ENCODE results near the gene POLRMT. TPM values are rescaled to one million over a fixed set of nuclear protein-coding genes. Genes with fewer than 3 reads are reported as not detected.

POLRMT gene
- total and polyA plus RNA-seq, 2 experiments from 2014 or later = 98.0 to 148 TPM

- TF ChIP-seq ZNF462 (CRISPR knock-in tag; IDR thresholded peaks at IDR 0.05) (no peak), EZH2 (IDR thresholded peaks at IDR 0.05; ENCODE audit: low read depth, unreplicated experiment) (no peak)
Measured at GRCh38 chr19:593505-593904, 39.8 kb downstream of the POLRMT start (continued).

- Mint-ChIP-seq H3K4me1 (no peaks in the 10 kb centered on the region), H3K27me3 (ENCODE audit: insufficient read depth, low read depth, poor library complexity) (peaks cover 36% of the 10 kb centered on the region), H3K9me3 (no peaks in the 10 kb centered on the region), H3K4me3 (no peak overlapping the region), H3K36me3 (ENCODE audit: low read depth) (no peaks in the 10 kb centered on the region), H3K27ac (no peak overlapping the region)
- Histone ChIP-seq H3K79me2 (replicated peaks; ENCODE audit: insufficient read depth) (no peaks in the 10 kb centered on the region), H2AFZ (no peak overlapping the region), H3K4me1 (ENCODE audit: insufficient read depth) (peaks cover 5% of the 10 kb centered on the region; the same call in 1 of the 2 replicates), H3K36me3 (ENCODE audit: insufficient read depth) (no peaks in the 10 kb centered on the region), H3K27me3 (ENCODE audit: insufficient read depth) (peaks cover 31% of the 10 kb centered on the region), H3K4me3 (no peak overlapping the region), H3K27ac (ENCODE audit: low read depth) (no peak overlapping the region), H4K20me1 (replicated peaks; ENCODE audit: insufficient read depth) (peaks cover 4% of the 10 kb centered on the region; the same call in 1 of the 2 replicates), H3K4me2 (no peak overlapping the region), H3K9me2 (ENCODE audit: insufficient read depth) (no peaks in the 10 kb centered on the region), H3F3A (replicated peaks; ENCODE audit: low read depth) (no peaks in the 10 kb centered on the region; the same call in 1 of the 2 replicates)
- TF ChIP-seq STAT1 (IDR thresholded peaks at IDR 0.05; ENCODE audit: unreplicated experiment) (no peak), REST (IDR thresholded peaks at IDR 0.05; ENCODE audit: unreplicated experiment) (no peak)
- ATAC-seq (no peak), DNase-seq (ENCODE audit: low spot score) (no peak)
Measured at GRCh38 chr19:593055-593454, 40.3 kb downstream of the POLRMT start.
